Globus pallidus (tissue), 1 donor: Measurements from ENCODE around the gene PLD1.
"Not testable (repeated sequence)": the region's sequence is repeated elsewhere in the genome, so short reads cannot be mapped to it uniquely, and the experiment has no call there.

ENCODE experiments used
- DNase-seq: peaks from one replicate; pipeline ENCODE4 v3.0.0-alpha.2; 2015; ENCODE audit warnings: low spot score

PLD1 gene, protein sequence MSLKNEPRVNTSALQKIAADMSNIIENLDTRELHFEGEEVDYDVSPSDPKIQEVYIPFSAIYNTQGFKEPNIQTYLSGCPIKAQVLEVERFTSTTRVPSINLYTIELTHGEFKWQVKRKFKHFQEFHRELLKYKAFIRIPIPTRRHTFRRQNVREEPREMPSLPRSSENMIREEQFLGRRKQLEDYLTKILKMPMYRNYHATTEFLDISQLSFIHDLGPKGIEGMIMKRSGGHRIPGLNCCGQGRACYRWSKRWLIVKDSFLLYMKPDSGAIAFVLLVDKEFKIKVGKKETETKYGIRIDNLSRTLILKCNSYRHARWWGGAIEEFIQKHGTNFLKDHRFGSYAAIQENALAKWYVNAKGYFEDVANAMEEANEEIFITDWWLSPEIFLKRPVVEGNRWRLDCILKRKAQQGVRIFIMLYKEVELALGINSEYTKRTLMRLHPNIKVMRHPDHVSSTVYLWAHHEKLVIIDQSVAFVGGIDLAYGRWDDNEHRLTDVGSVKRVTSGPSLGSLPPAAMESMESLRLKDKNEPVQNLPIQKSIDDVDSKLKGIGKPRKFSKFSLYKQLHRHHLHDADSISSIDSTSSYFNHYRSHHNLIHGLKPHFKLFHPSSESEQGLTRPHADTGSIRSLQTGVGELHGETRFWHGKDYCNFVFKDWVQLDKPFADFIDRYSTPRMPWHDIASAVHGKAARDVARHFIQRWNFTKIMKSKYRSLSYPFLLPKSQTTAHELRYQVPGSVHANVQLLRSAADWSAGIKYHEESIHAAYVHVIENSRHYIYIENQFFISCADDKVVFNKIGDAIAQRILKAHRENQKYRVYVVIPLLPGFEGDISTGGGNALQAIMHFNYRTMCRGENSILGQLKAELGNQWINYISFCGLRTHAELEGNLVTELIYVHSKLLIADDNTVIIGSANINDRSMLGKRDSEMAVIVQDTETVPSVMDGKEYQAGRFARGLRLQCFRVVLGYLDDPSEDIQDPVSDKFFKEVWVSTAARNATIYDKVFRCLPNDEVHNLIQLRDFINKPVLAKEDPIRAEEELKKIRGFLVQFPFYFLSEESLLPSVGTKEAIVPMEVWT

DNA sequence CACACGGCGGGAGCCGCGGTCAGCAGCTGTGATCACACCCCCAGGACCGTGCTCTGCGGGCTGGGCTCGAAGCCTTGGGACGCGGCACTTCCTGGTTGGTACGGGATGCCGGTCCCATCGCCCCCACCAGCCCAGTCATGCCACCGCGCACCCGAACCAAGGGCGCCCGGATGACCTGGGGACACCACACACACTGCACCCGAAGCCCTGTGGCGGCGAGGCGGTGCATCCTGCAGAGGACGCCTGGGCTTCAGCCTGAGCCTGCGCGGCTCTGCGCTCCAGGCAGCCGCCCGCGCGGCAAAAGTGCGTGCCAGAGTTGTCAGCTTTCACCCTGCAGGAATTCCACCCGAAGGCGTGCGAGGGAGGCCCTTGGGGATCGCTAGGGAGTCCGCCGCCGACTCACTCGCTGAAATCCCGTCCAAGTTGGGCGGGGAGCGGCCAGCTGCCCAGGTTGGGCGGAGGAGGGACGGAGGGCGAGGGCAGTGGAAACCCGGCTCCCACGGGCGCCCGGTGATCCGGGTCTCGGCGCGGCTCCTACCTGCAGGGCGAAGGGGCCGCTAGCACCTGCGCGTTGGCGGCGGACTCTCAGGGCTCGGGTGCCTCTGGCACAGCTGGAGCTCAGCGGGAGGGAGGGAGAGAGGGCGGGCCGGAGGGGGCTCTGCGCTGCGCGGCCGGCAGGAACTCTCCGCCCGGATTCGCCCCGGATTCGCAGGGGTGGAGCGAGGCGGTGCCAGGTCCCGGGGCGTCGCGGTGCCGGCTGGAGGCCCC, at the start of gene PLD1:
Gene PLD1, minus strand, starts transcription at position 623 of the 768 bp plus-strand sequence. CDS start 72,432 bp downstream, outside the sequence.
- DNase-seq: peak; percentile 86

DNA sequence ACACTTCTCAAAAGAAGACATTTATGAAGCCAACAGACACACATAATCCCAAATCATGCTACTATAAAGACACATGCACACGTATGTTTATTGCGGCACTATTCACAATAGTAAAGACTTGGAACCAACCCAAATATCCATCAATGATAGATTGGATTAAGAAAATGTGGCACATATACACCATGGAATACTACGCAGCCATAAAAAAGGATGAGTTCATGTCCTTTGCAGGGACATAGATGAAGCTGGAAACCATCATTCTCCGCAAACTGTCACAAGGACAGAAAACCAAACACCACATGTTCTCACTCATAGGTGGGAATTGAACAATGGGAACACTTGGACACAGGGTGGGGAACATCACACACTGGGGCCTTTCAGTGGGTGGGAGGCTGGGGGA, 48.5 kb upstream of the PLD1 start:
- not testable (repeated sequence) for DNase-seq

DNA sequence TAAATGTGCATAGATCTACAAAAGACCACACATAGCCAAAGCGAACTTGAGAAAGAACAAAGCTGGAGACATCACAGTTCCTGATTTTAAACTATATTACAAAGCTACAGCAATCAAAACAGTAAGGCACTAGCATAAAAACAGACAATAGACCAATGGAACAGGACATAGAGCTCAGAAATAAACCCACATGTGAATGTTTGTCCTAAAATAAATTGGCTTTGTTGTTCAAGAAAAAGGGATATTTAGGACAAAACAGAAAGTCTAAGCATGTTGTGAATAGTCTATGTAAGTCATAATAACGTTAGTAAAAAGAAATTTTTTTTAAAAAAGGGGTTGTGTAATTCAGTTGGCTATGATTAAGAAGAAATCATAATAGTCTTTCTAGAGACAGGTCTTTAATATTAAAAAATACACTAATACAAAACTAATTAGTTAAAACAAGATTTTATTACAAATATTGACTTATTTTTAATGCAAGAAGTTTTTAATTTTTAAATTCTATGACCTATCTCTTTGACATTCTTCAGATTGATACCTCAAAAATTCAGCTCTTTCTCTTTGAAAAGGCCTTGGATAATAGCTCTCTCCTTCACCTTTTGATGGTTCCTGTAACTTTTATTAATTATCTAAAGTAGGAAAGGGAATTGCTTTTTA, 44.5 kb upstream of the PLD1 start:
- DNase-seq: no peak

DNA sequence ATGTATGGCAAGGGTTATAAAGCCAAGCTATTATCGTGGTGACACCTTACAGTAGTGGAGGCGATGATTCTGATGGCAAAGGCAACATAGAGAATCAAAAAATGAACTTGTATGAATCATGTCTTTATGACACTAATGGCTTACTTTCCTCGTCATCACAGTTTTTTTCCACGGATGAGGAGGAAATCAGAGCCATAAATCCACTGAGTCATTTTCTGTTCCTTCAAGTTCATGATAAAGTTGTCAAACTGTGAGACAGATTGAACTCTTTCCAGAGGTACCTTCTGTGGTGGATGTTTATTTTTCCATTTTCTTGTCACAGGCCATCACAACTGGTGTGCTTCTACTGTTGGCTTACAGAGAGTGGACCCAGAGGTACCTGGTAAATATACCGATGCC, 41.4 kb upstream of the PLD1 start:
- no peak for DNase-seq

DNA sequence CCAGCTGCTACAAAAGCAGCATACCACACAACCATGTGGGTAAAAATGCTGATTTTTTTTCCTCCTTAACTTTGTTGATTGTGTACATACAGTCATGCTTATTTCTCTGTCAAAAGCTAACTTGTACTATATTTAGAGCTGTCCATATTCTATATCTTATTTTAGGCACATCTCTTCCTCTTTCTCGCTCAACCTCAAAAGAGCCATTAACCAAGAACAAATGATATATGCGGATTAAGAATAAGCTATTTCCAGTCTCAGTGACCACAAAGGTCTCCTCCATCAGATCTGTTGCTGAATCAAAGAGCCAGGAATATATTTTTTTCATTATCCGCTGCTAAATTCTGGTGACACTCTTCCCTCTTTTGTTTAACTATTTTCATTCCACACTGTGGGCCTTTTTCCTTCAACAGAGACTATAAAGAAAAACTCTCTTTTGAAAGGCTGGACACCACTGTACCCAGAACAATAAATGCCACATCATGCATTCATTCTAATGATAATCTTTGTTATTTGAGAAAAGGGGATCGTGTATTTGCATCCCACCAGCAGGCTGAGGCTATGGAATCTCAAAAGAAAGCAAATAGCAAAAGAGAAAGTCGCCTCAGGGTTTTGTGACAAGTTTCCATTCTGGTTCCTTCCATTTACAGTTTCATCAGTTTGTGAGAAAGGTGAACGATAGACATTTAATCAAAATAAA, 40.8 kb upstream of the PLD1 start:
- DNase-seq: no peak

DNA sequence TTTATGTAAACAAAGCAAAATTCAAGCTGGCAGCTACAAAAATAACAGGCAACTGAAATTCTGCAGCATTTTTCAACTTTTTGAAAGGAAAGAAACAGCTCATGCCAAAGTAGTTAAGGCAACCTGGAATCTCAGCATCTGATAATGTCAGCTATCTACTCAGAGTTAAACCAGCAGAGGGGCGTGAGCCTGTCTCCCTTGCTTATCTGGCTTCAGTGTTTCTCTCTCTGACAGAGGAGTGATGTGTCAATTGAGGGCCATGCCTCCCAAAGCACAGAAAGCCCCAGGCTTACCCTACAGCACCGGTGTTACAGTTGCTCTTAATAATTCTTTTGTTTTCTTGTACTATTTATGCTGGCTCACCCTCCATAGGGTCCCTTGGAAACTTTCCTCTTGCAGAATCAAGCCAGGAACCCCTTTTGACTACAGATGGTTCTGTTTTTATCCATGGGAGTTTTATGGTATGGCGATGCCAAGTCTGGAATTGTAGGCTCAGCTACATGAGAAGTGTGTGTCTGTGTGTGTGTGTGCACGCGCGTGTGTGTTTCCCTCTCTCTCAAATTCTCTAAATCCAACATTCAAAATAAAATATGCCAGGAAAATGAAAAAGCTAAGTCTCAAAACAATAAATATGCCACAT, 40.2 kb upstream of the PLD1 start:
- DNase-seq: no peak

DNA sequence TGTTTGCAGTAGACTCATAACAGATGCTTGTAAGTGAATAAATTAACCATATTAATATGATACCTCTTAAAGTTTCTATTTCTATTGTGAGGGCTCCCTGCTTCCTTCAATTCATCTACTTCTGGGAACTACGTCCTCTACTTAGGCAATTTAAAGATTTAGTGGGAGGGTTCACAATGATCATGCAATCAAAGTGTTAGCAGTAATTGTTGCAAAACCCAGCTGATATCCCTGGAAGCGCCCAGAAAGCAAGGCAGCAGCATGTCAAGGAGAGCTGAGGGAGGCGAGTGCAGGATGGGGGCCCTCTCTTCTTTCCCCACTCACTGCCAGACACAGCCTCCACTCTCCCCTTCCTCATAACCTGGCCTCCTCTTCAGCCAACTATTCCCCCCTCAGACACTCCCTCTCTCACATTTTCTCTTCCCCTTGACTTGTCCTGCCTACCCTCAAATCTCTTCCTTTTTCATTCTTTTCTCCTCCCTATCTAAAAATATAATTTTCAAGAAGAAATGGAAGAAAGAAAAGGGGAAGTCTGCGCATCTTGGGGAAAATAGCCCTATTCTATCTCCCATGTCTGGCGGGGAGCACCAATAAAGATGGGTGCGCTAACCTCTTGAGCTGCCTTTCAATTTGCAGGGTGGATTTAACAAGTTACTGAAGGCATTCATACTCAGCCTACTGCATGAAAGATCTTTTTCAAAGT, 39.5 kb upstream of the PLD1 start:
- no peak for DNase-seq

DNA sequence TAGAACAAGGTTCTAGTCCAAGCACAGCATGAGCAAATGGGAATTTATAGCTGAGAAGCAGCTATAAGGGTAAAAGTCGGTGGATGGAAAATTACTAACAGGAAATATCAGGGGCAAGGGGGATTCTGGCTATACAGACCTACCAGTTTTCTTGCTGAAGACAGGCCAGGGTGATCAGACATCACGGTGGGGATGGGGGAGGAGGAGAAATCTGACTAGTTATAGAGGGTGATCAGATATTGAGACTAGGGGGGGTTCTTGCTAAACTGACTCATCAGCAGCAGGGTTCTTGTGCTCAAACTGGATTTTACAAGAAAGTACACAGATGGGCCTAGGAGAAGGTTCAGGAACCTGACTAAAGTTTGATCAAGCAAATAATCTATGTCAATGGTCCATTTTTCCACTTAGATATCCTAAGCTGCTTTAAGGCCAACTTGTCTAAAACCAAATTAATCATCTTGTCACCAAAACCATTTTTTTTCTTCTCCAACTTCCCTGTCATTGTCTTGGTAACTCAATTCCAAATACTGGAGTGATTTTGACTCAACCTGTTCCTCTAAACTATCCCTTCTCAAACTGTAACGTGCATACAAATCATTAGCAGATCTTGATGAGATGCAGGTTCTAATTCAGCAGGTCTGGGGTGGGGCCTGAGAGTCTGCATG, 37.4 kb upstream of the PLD1 start:
- DNase-seq: no peak

DNA sequence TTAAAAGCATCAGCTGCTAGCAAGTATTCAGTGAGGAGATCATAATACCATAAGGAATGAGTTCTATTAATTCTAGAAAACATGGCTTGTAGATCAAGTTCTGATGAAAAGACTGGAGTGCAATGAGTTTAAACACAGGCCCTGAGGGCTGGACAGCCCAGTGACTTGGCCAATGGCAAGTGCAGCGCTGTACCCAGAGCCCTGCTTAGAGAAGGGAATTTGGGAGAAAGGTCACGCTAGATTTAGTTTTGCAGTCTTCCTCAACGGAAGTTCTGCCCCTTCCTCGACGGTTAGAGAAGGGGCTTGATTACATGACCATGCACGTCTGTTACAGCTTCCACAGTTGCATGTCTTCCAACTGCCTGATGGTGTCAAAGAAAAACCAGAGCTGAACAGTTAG, 36.9 kb upstream of the PLD1 start:
- no peak for DNase-seq

DNA sequence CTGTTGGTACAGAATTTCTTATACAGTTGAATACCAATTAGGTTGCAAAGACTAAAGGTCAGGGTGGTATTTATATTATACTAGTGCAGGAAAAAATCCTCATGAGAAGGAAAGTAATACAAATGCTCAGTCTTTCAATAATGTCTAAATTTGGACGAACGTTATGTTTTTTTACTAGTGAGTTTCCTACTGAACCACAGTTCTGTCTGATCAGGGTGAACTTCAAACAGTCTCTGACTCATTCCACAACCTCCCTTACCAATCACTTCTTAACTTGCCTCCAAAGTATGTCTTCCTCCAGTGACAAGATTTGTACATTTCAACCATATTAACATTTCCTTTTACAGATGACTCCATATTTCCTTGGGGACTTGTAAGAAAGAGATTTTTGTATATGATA, 36.3 kb upstream of the PLD1 start:
- no peak for DNase-seq

DNA sequence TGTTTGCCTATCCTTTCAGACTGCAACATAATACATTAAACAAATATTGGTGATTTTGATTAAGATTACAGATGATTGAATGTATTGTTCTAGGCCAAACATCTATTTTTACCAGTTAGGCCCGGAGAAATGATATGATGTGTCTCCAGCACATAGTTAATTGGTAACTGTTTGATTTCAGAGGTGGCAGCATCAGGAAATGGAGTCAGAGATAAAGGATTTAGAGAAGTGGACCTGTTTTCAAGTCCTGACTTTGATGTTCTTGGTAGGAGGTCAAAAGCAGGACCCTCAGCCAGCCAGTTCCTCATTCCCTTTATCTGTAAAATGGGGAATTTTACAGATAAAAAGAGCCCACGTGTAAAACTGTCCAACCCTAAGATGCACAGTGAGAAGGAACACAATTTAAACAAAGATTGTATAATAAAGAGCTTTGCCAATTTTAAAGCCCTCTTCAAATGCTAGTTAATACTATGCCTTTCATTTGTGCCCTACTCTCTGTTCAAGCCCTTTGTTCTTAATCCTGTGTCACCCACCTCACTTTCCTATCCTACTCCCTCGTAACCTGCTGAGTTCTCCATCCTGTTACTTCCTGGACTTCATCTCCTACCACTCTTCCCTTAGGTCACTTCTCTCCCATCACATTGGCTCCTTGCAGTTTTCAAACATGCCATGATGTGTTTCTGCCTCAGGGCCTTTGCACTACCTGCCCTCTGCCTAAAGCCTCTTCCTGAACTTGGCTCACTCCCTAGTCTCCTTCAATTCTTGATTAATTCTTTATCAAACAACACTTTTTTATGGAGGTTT, 35.4 kb upstream of the PLD1 start:
- no peak for DNase-seq

DNA sequence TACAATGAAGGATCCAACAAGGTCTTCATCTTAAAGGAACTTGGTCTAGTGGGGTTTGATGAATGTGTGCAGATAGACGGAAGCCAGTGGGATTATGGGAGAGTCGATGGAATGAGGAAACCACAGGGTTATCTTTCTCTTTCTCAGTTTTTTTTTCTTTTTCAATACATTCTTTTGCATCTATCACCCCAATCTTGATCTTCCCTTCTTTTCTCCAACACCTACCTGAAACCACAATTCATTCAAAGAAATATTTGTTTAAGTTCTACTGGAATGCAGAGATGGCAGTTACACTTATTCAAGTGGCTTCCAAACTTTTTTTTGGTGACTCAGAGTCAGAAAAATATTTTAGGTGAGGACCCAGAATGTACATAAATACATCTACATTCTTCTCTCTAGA, 34.6 kb upstream of the PLD1 start:
- no peak for DNase-seq

DNA sequence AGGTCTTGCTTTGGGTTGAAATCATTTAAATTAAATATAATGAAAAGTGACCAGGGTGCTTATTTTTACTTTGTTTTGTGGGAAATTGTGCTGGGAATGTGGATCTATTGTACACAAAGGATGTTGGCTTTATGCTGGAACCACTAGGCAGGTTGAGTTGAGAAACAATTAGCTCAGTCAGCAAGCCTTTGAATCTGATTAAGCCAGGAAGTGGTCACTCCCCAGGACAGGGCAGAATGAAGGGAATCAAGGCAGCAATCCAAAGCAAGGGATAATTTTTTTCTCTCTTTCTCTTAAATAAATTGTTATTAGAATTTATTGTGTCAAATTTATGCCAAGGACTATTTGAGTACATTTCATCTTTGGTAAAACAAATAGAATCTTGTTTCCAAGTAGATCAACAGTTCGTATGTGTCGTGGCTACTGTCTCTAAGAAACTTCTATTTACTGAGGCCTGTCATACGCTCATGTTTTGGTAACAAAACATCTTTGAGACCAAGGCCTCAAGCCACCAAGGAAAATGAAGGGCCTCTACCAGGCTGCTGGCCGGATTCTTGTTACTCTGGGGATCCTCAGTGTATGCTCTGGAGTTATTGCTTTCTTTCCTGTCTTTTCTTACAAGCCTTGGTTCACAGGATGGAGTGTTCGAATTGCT, 32.7 kb upstream of the PLD1 start, which contains the start of gene TMEM212:
Gene TMEM212, plus strand, starts transcription at position 486 of the 655 bp plus-strand sequence. Its CDS starts 35 bp downstream, at position 521.
- DNase-seq: no peak

DNA sequence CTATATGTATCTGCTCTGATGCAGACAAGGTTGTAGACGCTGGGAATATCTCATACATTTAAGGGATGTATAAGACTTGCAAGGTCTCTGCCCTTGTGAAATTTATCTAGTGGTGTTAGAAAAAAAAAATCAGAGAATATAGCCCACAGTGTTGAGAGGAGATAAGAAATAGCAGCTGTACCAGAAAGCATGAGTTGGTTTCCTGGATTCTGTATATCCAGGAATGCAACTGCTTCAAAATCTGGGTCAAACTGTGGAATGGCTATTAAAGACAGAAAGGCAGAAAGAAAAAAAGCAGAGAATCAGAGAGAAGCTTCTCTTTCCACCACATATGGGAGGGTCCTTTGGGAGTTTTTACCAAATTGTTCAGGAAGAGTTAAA, 31.3 kb upstream of the PLD1 start:
- DNase-seq: no peak

DNA sequence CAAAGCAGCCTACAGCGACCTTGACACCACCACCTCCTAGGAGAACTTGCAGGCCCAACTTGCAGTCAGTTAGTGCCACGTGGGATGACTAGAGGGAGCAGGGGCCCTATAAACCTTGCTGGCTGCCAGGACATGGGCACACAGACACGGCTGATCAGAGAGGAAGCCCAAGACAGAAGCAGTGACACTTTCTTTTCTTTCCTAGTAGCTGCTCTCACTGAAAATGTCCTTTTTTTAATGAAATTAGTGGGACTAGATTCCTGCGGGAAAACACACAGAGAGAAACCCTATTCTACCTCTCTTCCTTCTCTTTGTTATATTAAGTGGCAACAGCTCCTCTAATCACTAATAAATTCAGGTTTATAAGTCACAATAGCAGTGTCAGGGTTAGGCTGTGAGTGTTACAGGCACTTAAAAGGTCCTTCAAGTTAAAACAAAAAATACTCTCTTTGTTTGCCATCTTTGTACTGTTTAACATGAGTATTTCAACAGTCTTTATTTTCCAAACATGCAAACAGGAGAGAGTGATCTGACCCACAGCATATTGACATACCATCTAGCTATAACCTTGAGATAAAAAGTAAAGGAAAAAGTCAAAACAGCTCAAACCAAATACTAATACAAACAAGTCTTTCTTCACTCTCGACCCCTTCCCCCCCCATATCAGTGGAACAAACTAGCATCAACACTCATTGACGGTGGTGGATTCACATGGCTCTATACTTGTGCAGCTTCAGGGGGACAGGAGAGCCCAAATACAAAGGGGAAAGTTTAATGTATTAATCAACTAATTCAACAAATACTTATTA, 30.7 kb upstream of the PLD1 start:
- DNase-seq: no peak

DNA sequence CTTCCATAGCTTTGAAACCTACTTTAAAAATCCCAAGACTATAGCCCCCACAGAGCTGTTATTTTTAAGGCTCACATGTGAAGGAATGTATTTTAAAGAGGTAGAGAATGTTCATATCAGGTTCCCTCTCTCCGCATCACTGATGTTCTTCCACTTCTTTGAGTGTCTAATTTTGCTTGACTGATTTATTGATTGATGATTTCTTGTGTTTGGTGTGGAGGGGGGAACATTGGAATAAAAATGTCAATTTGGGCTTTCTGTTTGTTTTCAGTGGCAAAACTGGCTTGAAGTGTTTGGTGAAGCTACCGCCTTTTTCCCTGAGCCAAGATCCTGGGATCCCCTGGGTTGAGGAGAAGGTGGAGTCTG, 30.1 kb upstream of the PLD1 start:
- no peak for DNase-seq

DNA sequence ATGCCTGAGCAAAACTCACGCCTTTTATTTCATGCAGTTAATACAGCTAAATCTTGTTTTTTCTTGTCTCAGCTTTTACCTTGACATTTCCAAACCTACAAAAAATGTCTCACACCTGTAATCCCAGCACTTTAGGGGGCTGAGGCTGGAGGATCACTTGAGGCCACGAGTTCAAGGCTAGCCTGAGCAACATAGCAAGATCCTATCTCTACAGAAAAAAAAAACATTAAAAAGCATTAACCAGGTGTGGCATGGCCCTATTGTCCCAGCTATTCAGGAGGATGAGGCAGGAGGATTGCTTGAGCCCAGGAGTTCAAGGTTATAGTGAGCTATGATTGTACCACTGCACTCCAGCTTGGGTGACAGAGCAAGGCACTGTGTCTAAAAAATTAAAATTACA, 29.0 kb upstream of the PLD1 start:
- no peak for DNase-seq
